ENCODE results near the gene FTSJ1.
A peak's percentile ranks its signal among the peaks of the same experiment; 100 is the strongest.
"Not testable (repeated sequence)": the region's sequence is repeated elsewhere in the genome, so short reads cannot be mapped to it uniquely, and the experiment has no call there.

The FTSJ1 gene

GRCh38 chrX:48504261-48504660 is 28.3 kb downstream of the FTSJ1 start:
- Mint-ChIP-seq H3K4me3 (no peak overlapping the region), H3K27me3 (no peaks in the 10 kb centered on the region), H3K4me1 (peaks cover under 1% of the 10 kb centered on the region), H3K27ac (no peak overlapping the region), H3K9me3 (no peaks in the 10 kb centered on the region)
- no peak for DNase-seq
- ATAC-seq = no peak

GRCh38 chrX:48505481-48505880 is 29.5 kb downstream of the FTSJ1 start:
- Mint-ChIP-seq H3K27ac (no peak overlapping the region), H3K4me3 (no peak overlapping the region), H3K27me3 (no peaks in the 10 kb centered on the region), H3K9me3 (no peaks in the 10 kb centered on the region), H3K4me1 (peaks cover 13% of the 10 kb centered on the region)
- DNase-seq (no peak), ATAC-seq (no peak)

- H3K9me3 Mint-ChIP-seq = no peaks in the 10 kb centered on the region
- no peak overlapping the region for H3K4me3 Mint-ChIP-seq
- DNase-seq = no peak
- H3K4me1 Mint-ChIP-seq = peaks cover 19% of the 10 kb centered on the region
- H3K27ac Mint-ChIP-seq = no peak overlapping the region
- no peak for ATAC-seq
- no peaks in the 10 kb centered on the region for H3K27me3 Mint-ChIP-seq
Observed at GRCh38 chrX:48507246-48507645, 31.2 kb downstream of the FTSJ1 start.

GRCh38 chrX:48508400-48509244 is 32.6 kb downstream of the FTSJ1 start, which contains the start of gene PORCN:
PORCN (plus strand) TSS chrX:48508992; CDS start chrX:48509821, 829 bp downstream.
- no peaks in the 10 kb centered on the region for H3K9me3 Mint-ChIP-seq
- peak; percentile 94 for ATAC-seq

GRCh38 chrX:48509245-48509590 is 33.2 kb downstream of the FTSJ1 start:
- Mint-ChIP-seq H3K4me1 (peaks cover 19% of the 10 kb centered on the region), H3K27me3 (no peaks in the 10 kb centered on the region), H3K9me3 (no peaks in the 10 kb centered on the region), H3K4me3 (peak overlapping the region; percentile 94 to 96), H3K27ac (peak overlapping the region; percentile 92 to 97)
- DNase-seq (no peak), ATAC-seq (peak; percentile 58)

More at GRCh38 chrX:48508400-48509244, 32.6 kb downstream of the FTSJ1 start, which contains the start of gene PORCN:
- H3K27ac Mint-ChIP-seq = peak within 1 kb of the TSS; percentile 92 to 97
- no peaks in the 10 kb centered on the region for H3K27me3 Mint-ChIP-seq
- peaks cover 19% of the 10 kb centered on the region for H3K4me1 Mint-ChIP-seq
- H3K4me3 Mint-ChIP-seq = peak within 1 kb of the TSS; percentile 94 to 96
- DNase-seq = peak; percentile 68 to 77

GRCh38 chrX:48509619-48510018 is 33.6 kb downstream of the FTSJ1 start:
- ATAC-seq (no peak), DNase-seq (no peak)
- peaks cover 19% of the 10 kb centered on the region for H3K4me1 Mint-ChIP-seq
- H3K27ac Mint-ChIP-seq = peak overlapping the region in 1 of 2 donors; percentile 92
- no peaks in the 10 kb centered on the region for H3K27me3 Mint-ChIP-seq
- H3K4me3 Mint-ChIP-seq = peak overlapping the region; percentile 94 to 96
- H3K9me3 Mint-ChIP-seq = no peaks in the 10 kb centered on the region

- no peaks in the 10 kb centered on the region for H3K9me3 Mint-ChIP-seq
- ATAC-seq (no peak), DNase-seq (no peak)
- peaks cover 24% of the 10 kb centered on the region for H3K4me1 Mint-ChIP-seq
- H3K4me3 Mint-ChIP-seq = no peak overlapping the region
- peak overlapping the region in 1 of 2 donors; percentile 91 for H3K27ac Mint-ChIP-seq
- H3K27me3 Mint-ChIP-seq = no peaks in the 10 kb centered on the region
Observed at GRCh38 chrX:48511560-48511959, 35.6 kb downstream of the FTSJ1 start.

- ATAC-seq (no peak), DNase-seq (no peak)
- H3K27me3 Mint-ChIP-seq = no peaks in the 10 kb centered on the region
- H3K4me3 Mint-ChIP-seq = no peak overlapping the region
- no peak overlapping the region for H3K27ac Mint-ChIP-seq
- H3K9me3 Mint-ChIP-seq = no peaks in the 10 kb centered on the region
- H3K4me1 Mint-ChIP-seq = peaks cover 33% of the 10 kb centered on the region
Observed at GRCh38 chrX:48512371-48512935, 36.5 kb downstream of the FTSJ1 start.

GRCh38 chrX:48513670-48514069 is 37.7 kb downstream of the FTSJ1 start:
- Mint-ChIP-seq H3K9me3 (no peaks in the 10 kb centered on the region), H3K27ac (no peak overlapping the region), H3K4me3 (no peak overlapping the region), H3K4me1 (peaks cover 36% of the 10 kb centered on the region), H3K27me3 (no peaks in the 10 kb centered on the region)
- no peak for ATAC-seq
- no peak for DNase-seq

- DNase-seq (no peak), ATAC-seq (no peak)
- Mint-ChIP-seq H3K27ac (no peak overlapping the region), H3K9me3 (no peaks in the 10 kb centered on the region), H3K4me1 (peaks cover 36% of the 10 kb centered on the region), H3K27me3 (no peaks in the 10 kb centered on the region), H3K4me3 (no peak overlapping the region)
Observed at GRCh38 chrX:48514126-48514806, 38.3 kb downstream of the FTSJ1 start.

GRCh38 chrX:48514868-48515460 is 39.0 kb downstream of the FTSJ1 start:
- Mint-ChIP-seq H3K4me1 (peaks cover 36% of the 10 kb centered on the region), H3K27ac (peak overlapping the region in 1 of 2 donors; percentile 80), H3K4me3 (no peak overlapping the region), H3K27me3 (no peaks in the 10 kb centered on the region), H3K9me3 (no peaks in the 10 kb centered on the region)
- no peak for DNase-seq
- no peak for ATAC-seq

- Mint-ChIP-seq H3K4me1 (peaks cover 36% of the 10 kb centered on the region), H3K27ac (no peak overlapping the region), H3K27me3 (no peaks in the 10 kb centered on the region), H3K9me3 (no peaks in the 10 kb centered on the region), H3K4me3 (no peak overlapping the region)
- ATAC-seq = no peak
- no peak for DNase-seq
Observed at GRCh38 chrX:48515842-48516241, 39.8 kb downstream of the FTSJ1 start.

- H3K27me3 Mint-ChIP-seq = no peaks in the 10 kb centered on the region
- H3K4me1 Mint-ChIP-seq = peaks cover 38% of the 10 kb centered on the region
- H3K9me3 Mint-ChIP-seq = no peaks in the 10 kb centered on the region
- DNase-seq (no peak), ATAC-seq (no peak)
- no peak overlapping the region for H3K27ac Mint-ChIP-seq
- H3K4me3 Mint-ChIP-seq = no peak overlapping the region
Observed at GRCh38 chrX:48516285-48516684, 40.3 kb downstream of the FTSJ1 start.

- Mint-ChIP-seq H3K27ac (peak overlapping the region; percentile 19 to 82), H3K9me3 (no peaks in the 10 kb centered on the region), H3K27me3 (no peaks in the 10 kb centered on the region), H3K4me3 (no peak overlapping the region), H3K4me1 (peaks cover 39% of the 10 kb centered on the region)
- DNase-seq = no peak
- ATAC-seq = no peak
Observed at GRCh38 chrX:48516987-48517386, 41.0 kb downstream of the FTSJ1 start.

- not testable (repeated sequence) for H3K4me3 Mint-ChIP-seq, H3K27me3 Mint-ChIP-seq, H3K9me3 Mint-ChIP-seq, DNase-seq, ATAC-seq
- peak overlapping the region in 1 of 2 donors; percentile 80 for H3K27ac Mint-ChIP-seq
- peaks cover 45% of the 10 kb centered on the region for H3K4me1 Mint-ChIP-seq
Observed at GRCh38 chrX:48519481-48519880, 43.5 kb downstream of the FTSJ1 start.

Measured in stimulated activated naive CD8-positive, alpha-beta T cell treated with anti-CD3 and anti-CD28 coated beads, Interleukin-15, amount 100 ng/mL, for 72 hours (primary cell).